Naive thymus-derived CD4-positive, alpha-beta T cell (primary cell): ENCODE data around the gene ATXN7L1. TPM values are rescaled to one million over a fixed set of nuclear protein-coding genes. Genes with fewer than 3 reads are reported as not detected.
A peak's percentile ranks its signal among the peaks of the same experiment; 100 is the strongest.

ENCODE experiments used
- ATAC-seq: fragments of 150-1000 bp; cut with Tn5 transposase; 2 replicates; pipeline ENCODE4 v1.10.0; 2021; ENCODE audit warnings: mild to moderate bottlenecking, moderate library complexity
- CTCF ChIA-PET: fragments of 350-600 bp; sonication (Branson Sonifier 250); formaldehyde crosslinking; loops from one replicate; lab custom pipeline; 2021; ENCODE audit warnings: antibody characterized with exemption; lab: Charles Lee
- POLR2A ChIA-PET: fragments of 350-600 bp; sonication (Branson Sonifier 250); formaldehyde crosslinking; loops from one replicate; lab custom pipeline; 2021; ENCODE audit warnings: antibody characterized with exemption, inconsistent platforms; lab: Charles Lee
- DNase-seq, 9 donors: peaks; one replicate each; pipeline versions ENCODE4 v3.0.0 to v3.0.0-alpha.2; 2020 to 2022; ENCODE audit warnings: mixed read lengths in 1 of 9
- H3K27ac ChIP-seq: one replicate; pipeline ENCODE4 v1.7.0; 2013; ENCODE audit warnings: mild to moderate bottlenecking, low read depth, low read length, moderate library complexity
- H3K27me3 ChIP-seq, 2 donors: one replicate each; pipeline ENCODE4 v1.7.0; 2013; ENCODE audit warnings: low read length in 2 of 2, mild to moderate bottlenecking in 2 of 2, moderate library complexity in 2 of 2; ENCODE audit not compliant: control insufficient read depth in 2 of 2, insufficient read depth in 2 of 2
- H3K36me3 ChIP-seq, 3 experiments: 1 replicate in 2 of 3; 2 replicates in 1 of 3; pipeline ENCODE4 v1.7.0; 2013; ENCODE audit warnings: low read length in 3 of 3, mild to moderate bottlenecking in 3 of 3, moderate library complexity in 1 of 3; ENCODE audit not compliant: insufficient read depth in 3 of 3, control insufficient read depth in 2 of 3
- H3K4me1 ChIP-seq, 2 donors: one replicate each; pipeline ENCODE4 v1.7.0; 2013; ENCODE audit warnings: low read length in 2 of 2, mild to moderate bottlenecking in 2 of 2, moderate library complexity in 1 of 2; ENCODE audit not compliant: control insufficient read depth in 2 of 2, insufficient read depth in 2 of 2
- H3K4me3 ChIP-seq: 2 replicates; pipeline ENCODE4 v1.7.0; 2013; ENCODE audit warnings: mild to moderate bottlenecking, low read length
- H3K9me3 ChIP-seq, 3 experiments: 1 replicate in 2 of 3; 2 replicates in 1 of 3; pipeline ENCODE4 v1.7.0; 2013; ENCODE audit warnings: low read length in 3 of 3; ENCODE audit not compliant: control insufficient read depth in 2 of 3
- H3K27ac Mint-ChIP-seq, 9 donors: one replicate each; pipeline ENCODE4 v1.8.0; 2020 to 2022; ENCODE audit warnings: mixed read lengths in 9 of 9, mild to moderate bottlenecking in 8 of 9, moderate library complexity in 5 of 9, inconsistent platforms in 2 of 9
- H3K27me3 Mint-ChIP-seq, 5 donors: one replicate each; pipeline ENCODE4 v1.8.0; 2021 to 2022; ENCODE audit warnings: mixed read lengths in 5 of 5, mild to moderate bottlenecking in 1 of 5
- H3K36me3 Mint-ChIP-seq, 5 donors: one replicate each; pipeline ENCODE4 v1.8.0; 2020 to 2022; ENCODE audit warnings: mixed read lengths in 5 of 5, mild to moderate bottlenecking in 3 of 5, inconsistent platforms in 1 of 5
- H3K4me1 Mint-ChIP-seq, 7 donors: one replicate each; pipeline ENCODE4 v1.8.0; 2020 to 2022; ENCODE audit warnings: mixed read lengths in 7 of 7, mild to moderate bottlenecking in 3 of 7, inconsistent platforms in 1 of 7
- H3K4me3 Mint-ChIP-seq, 10 donors: one replicate each; pipeline ENCODE4 v1.8.0; 2020 to 2022; ENCODE audit warnings: mild to moderate bottlenecking in 10 of 10, mixed read lengths in 10 of 10, moderate library complexity in 6 of 10, inconsistent platforms in 2 of 10
- H3K9me3 Mint-ChIP-seq, 11 donors: one replicate each; pipeline ENCODE4 v1.8.0; 2020 to 2022; ENCODE audit warnings: mixed read lengths in 11 of 11, mild to moderate bottlenecking in 4 of 11, inconsistent platforms in 1 of 11, moderate library complexity in 1 of 11
- intact Hi-C, 2 donors: fragments of 100-400 bp; cut with micrococcal nuclease; formaldehyde crosslinking; loops; one replicate each; pipeline ENCODE4 v1.15.1; 2023
- polyA plus RNA-seq, 2 donors: library from polyadenylated mRNA; unstranded; fragments of 300-500 nt; fragmentation: Illumina TruSeq; gene quantifications; one replicate each; pipeline ENCODE4 v1.2.3, GENCODE V29; 2021
- total RNA-seq, 6 experiments: library from RNA in 5 of 6; stranded (reverse) in 5 of 6; gene quantifications; 1 replicate in 5 of 6; 2 replicates in 1 of 6; pipeline ENCODE4 v1.2.3 and lab custom pipeline; 2021 to 2026

The ATXN7L1 gene
- total and polyA plus RNA-seq, 7 experiments from 2014 or later: 18.5 to 52.4 (median 39.5) TPM

GRCh38 chr7:105803429-105803736 is 73.0 kb downstream of the ATXN7L1 start:
- Mint-ChIP-seq H3K9me3 (no peaks in the 10 kb centered on the region), H3K27ac (peak overlapping the region in 1 of 9 donors; percentile 25)
- H3K4me1 ChIP-seq: peaks cover 20 to 34% of the 10 kb centered on the region in 2 donors

GRCh38 chr7:105802604-105803428 is 73.6 kb downstream of the ATXN7L1 start:
- ATAC-seq: no peak
- Mint-ChIP-seq H3K36me3 (peaks cover 0 to 17% (median 6%) of the 10 kb centered on the region in 5 donors), H3K27ac (peak overlapping the region in 5 of 9 donors; percentile 24 to 62 (median 36)), H3K4me3 (no peak overlapping the region), H3K27me3 (no peaks in the 10 kb centered on the region), H3K4me1 (peaks cover 25 to 63% (median 52%) of the 10 kb centered on the region in 7 donors), H3K9me3 (no peaks in the 10 kb centered on the region)
- no peaks in the 10 kb centered on the region for H3K36me3 ChIP-seq
- ChIA-PET CTCF (no interaction called here), POLR2A (no interaction called here)
- no peak overlapping the region for H3K27ac ChIP-seq
- H3K9me3 ChIP-seq: no peaks in the 10 kb centered on the region
- H3K27me3 ChIP-seq: no peaks in the 10 kb centered on the region
- intact Hi-C loops: loop anchor here in 1 of 2 donors (10.0 kb wide), 1 partner anchor 622 kb away; no protein-coding TSS in a partner anchor
- H3K4me1 ChIP-seq: peaks cover 15 to 29% of the 10 kb centered on the region in 2 donors
- no peak for DNase-seq
- no peak overlapping the region for H3K4me3 ChIP-seq

More at GRCh38 chr7:105803429-105803736, 73.0 kb downstream of the ATXN7L1 start:
- H3K4me3 ChIP-seq: no peak overlapping the region
- ATAC-seq: no peak
- DNase-seq: no peak
- CTCF ChIA-PET: no interaction called here
- H3K36me3 ChIP-seq: no peaks in the 10 kb centered on the region
- no peaks in the 10 kb centered on the region for H3K9me3 ChIP-seq
- Mint-ChIP-seq H3K36me3 (peaks cover 0 to 12% (median 6%) of the 10 kb centered on the region in 5 donors), H3K4me3 (no peak overlapping the region), H3K4me1 (peaks cover 27 to 68% (median 54%) of the 10 kb centered on the region in 7 donors), H3K27me3 (no peaks in the 10 kb centered on the region)
- H3K27me3 ChIP-seq: no peaks in the 10 kb centered on the region
- H3K27ac ChIP-seq: no peak overlapping the region
- POLR2A ChIA-PET: interaction anchor here (0.5 to 0.7 kb wide), 2 partner anchors 182 to 217 kb away, joined by 4 read pairs; no protein-coding TSS in a partner anchor
- intact Hi-C loops: loop anchor here in 1 of 2 donors (10.0 kb wide), 1 partner anchor 621 kb away; no protein-coding TSS in a partner anchor

- no peak overlapping the region for H3K27ac ChIP-seq
- ATAC-seq (no peak), DNase-seq (no peak)
- no peak overlapping the region for H3K4me3 ChIP-seq
- no peaks in the 10 kb centered on the region for H3K27me3 Mint-ChIP-seq
- no peaks in the 10 kb centered on the region for H3K36me3 ChIP-seq
- peaks cover 0 to 11% of the 10 kb centered on the region in 2 donors for H3K4me1 ChIP-seq
- peak overlapping the region in 1 of 10 donors; percentile 0 for H3K4me3 Mint-ChIP-seq
- POLR2A ChIA-PET: interaction anchor here (0.7 kb wide), 2 partner anchors 9 to 1367 kb away, joined by 3 read pairs; no protein-coding TSS in a partner anchor
- peaks cover 12 to 50% (median 38%) of the 10 kb centered on the region in 7 donors for H3K4me1 Mint-ChIP-seq
- H3K36me3 Mint-ChIP-seq: peaks cover 0 to 24% (median 3%) of the 10 kb centered on the region in 5 donors
- H3K9me3 ChIP-seq: no peaks in the 10 kb centered on the region
- H3K27ac Mint-ChIP-seq: peak overlapping the region in 3 of 9 donors; percentile 62 to 70 (median 62)
- H3K9me3 Mint-ChIP-seq: no peaks in the 10 kb centered on the region
- intact Hi-C loops: loop anchor here in 1 of 2 donors (10.0 kb wide), 1 partner anchor 624 kb away; no protein-coding TSS in a partner anchor
- CTCF ChIA-PET: interaction anchor here (1.2 kb wide), 1 partner anchor 144 kb away, joined by 3 read pairs; no protein-coding TSS in a partner anchor
- no peaks in the 10 kb centered on the region for H3K27me3 ChIP-seq
Observed at GRCh38 chr7:105800849-105801534, 75.4 kb downstream of the ATXN7L1 start.

- intact Hi-C loops: loop anchor here in 1 of 2 donors (10.0 kb wide), 1 partner anchor 624 kb away; no protein-coding TSS in a partner anchor
- DNase-seq (no peak), ATAC-seq (no peak)
- peaks cover 0 to 8% of the 10 kb centered on the region in 2 donors for H3K4me1 ChIP-seq
- H3K36me3 Mint-ChIP-seq: peaks cover under 1 to 25% (median 3%) of the 10 kb centered on the region in 5 donors
- no peaks in the 10 kb centered on the region for H3K27me3 ChIP-seq
- no peaks in the 10 kb centered on the region for H3K9me3 Mint-ChIP-seq
- ChIA-PET CTCF (interaction anchor here (1.2 kb wide), 1 partner anchor 144 kb away, joined by 3 read pairs; no protein-coding TSS in a partner anchor), POLR2A (no interaction called here)
- no peaks in the 10 kb centered on the region for H3K27me3 Mint-ChIP-seq
- no peaks in the 10 kb centered on the region for H3K36me3 ChIP-seq
- H3K27ac ChIP-seq: no peak overlapping the region
- no peaks in the 10 kb centered on the region for H3K9me3 ChIP-seq
- peak overlapping the region in 3 of 10 donors; percentile 0 to 20 (median 18) for H3K4me3 Mint-ChIP-seq
- H3K27ac Mint-ChIP-seq: peak overlapping the region in 4 of 9 donors; percentile 12 to 70 (median 50)
- peaks cover 12 to 45% (median 33%) of the 10 kb centered on the region in 7 donors for H3K4me1 Mint-ChIP-seq
- no peak overlapping the region for H3K4me3 ChIP-seq
Observed at GRCh38 chr7:105800442-105800841, 76.0 kb downstream of the ATXN7L1 start.

- ATAC-seq (no peak), DNase-seq (no peak)
- intact Hi-C loops: loop anchor here in 1 of 2 donors (10.0 kb wide), 1 partner anchor 625 kb away; no protein-coding TSS in a partner anchor
- Mint-ChIP-seq H3K36me3 (peaks cover 3 to 33% (median 9%) of the 10 kb centered on the region in 5 donors), H3K4me3 (peak overlapping the region in 1 of 10 donors; percentile 22), H3K9me3 (no peaks in the 10 kb centered on the region), H3K4me1 (peaks cover 12 to 38% (median 25%) of the 10 kb centered on the region in 7 donors), H3K27me3 (peaks cover 0 to 4% (median 0%) of the 10 kb centered on the region in 5 donors), H3K27ac (no peak overlapping the region)
- POLR2A ChIA-PET: interaction anchor here (0.6 to 0.8 kb wide), 2 partner anchors 26 to 765 kb away, joined by 3 to 5 read pairs; no protein-coding TSS in a partner anchor
- Histone ChIP-seq H3K4me3 (no peak overlapping the region), H3K9me3 (no peaks in the 10 kb centered on the region), H3K27me3 (no peaks in the 10 kb centered on the region), H3K36me3 (no peaks in the 10 kb centered on the region), H3K27ac (no peak overlapping the region), H3K4me1 (peaks cover 0 to 8% of the 10 kb centered on the region in 2 donors)
- CTCF ChIA-PET: no interaction called here
Observed at GRCh38 chr7:105799677-105800076, 76.7 kb downstream of the ATXN7L1 start.

GRCh38 chr7:105799006-105799405 is 77.4 kb downstream of the ATXN7L1 start:
- Histone ChIP-seq H3K9me3 (no peaks in the 10 kb centered on the region), H3K27ac (no peak overlapping the region), H3K36me3 (no peaks in the 10 kb centered on the region), H3K4me1 (peaks cover 0 to 8% of the 10 kb centered on the region in 2 donors), H3K27me3 (no peaks in the 10 kb centered on the region), H3K4me3 (no peak overlapping the region)
- DNase-seq: no peak
- intact Hi-C loops: no loop called here
- ChIA-PET POLR2A (interaction anchor here (0.6 to 0.8 kb wide), 2 partner anchors 27 to 764 kb away, joined by 3 to 5 read pairs; no protein-coding TSS in a partner anchor), CTCF (no interaction called here)
- peaks cover 0 to 5% (median 0%) of the 10 kb centered on the region in 5 donors for H3K27me3 Mint-ChIP-seq
- H3K4me1 Mint-ChIP-seq: peaks cover 12 to 37% (median 25%) of the 10 kb centered on the region in 7 donors
- ATAC-seq: no peak
- H3K9me3 Mint-ChIP-seq: no peaks in the 10 kb centered on the region
- peaks cover 3 to 35% (median 9%) of the 10 kb centered on the region in 5 donors for H3K36me3 Mint-ChIP-seq
- no peak overlapping the region for H3K4me3 Mint-ChIP-seq
- no peak overlapping the region for H3K27ac Mint-ChIP-seq
